ENCODE measurements around the gene KHNYN.

Gene KHNYN

DNA sequence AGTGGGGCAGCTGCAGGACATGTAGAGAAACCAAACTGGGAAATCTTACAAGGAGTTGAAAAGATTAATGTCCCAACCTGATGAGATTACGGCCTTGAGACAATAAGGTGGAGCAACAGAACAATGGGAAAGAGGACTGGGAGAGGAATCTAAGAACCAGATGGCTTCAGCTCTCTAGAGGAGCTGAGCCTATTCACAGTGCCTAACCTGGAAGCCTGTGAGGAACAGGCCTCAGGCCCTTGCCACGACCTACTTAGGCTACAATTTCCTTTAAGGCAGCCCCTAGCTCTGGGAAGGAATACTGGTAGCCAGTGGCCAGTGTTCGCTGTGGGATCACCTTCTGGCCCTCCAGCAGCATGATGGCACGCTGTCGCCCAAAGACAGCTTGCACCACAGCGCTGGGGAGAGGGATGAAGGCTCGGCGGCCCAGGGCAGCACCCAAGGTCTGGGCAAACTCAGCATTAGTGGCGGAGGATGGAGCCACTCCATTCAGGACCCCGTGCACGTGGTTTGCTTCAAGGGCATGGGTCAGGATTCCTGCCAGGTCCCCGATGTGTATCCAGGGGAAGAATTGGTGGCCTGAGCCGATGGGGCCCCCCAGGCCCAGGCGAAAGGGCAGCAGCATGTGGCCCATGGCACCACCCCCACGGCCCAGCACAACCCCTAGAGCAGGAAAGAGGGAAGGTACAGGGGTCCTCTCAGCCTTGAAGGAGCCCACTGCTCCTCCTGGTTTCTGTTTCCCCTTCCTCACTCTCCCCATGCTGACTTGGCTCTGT is 10.3 kb downstream of the KHNYN start:
- CTCF ChIA-PET, result interaction anchor here (4.2 to 4.9 kb wide), 2 partner anchors 8 to 107 kb away, joined by 43 to 69 read pairs; partner anchors contain the start of gene ADCY4
- no peak for DNase-seq (ENCODE audit: extremely low spot score)

GRCh38 chr14:24440606-24441399 is 11.0 kb downstream of the KHNYN start:
- ChIA-PET CTCF (interaction anchor here (1.0 to 4.9 kb wide), 5 partner anchors 9 to 132 kb away, joined by 3 to 69 read pairs (median 9); partner anchors contain the start of genes ADCY4, CIDEB and LTB4R), POLR2A (interaction anchor here (1.6 to 2.5 kb wide), 2 partner anchors 11 to 132 kb away, joined by 3 to 12 read pairs; partner anchors contain the start of genes CBLN3 and KHNYN)
- TF ChIP-seq, protein P1, sequence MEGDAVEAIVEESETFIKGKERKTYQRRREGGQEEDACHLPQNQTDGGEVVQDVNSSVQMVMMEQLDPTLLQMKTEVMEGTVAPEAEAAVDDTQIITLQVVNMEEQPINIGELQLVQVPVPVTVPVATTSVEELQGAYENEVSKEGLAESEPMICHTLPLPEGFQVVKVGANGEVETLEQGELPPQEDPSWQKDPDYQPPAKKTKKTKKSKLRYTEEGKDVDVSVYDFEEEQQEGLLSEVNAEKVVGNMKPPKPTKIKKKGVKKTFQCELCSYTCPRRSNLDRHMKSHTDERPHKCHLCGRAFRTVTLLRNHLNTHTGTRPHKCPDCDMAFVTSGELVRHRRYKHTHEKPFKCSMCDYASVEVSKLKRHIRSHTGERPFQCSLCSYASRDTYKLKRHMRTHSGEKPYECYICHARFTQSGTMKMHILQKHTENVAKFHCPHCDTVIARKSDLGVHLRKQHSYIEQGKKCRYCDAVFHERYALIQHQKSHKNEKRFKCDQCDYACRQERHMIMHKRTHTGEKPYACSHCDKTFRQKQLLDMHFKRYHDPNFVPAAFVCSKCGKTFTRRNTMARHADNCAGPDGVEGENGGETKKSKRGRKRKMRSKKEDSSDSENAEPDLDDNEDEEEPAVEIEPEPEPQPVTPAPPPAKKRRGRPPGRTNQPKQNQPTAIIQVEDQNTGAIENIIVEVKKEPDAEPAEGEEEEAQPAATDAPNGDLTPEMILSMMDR (IDR thresholded peaks at IDR 0.05; ENCODE audit: control extremely low read depth, extremely low read depth, low read depth, missing control alignments), result no peak
- no peak for DNase-seq (ENCODE audit: extremely low spot score)

More for the DNA sequence above, 10.3 kb downstream of the KHNYN start:
- POLR2A ChIA-PET, result interaction anchor here (2.5 kb wide), 1 partner anchor 10 kb away, joined by 12 read pairs; the partner anchor contains the start of genes CBLN3 and KHNYN
- TF ChIP-seq, protein P1 (IDR thresholded peaks at IDR 0.05; ENCODE audit: control extremely low read depth, extremely low read depth, low read depth, missing control alignments), result no peak

GRCh38 chr14:24441485-24441884 is 11.7 kb downstream of the KHNYN start:
- POLR2A ChIA-PET, result interaction anchor here (1.2 to 2.5 kb wide), 3 partner anchors 10 to 133 kb away, joined by 3 to 12 read pairs (median 8); partner anchors contain the start of genes CBLN3 and KHNYN

DNA sequence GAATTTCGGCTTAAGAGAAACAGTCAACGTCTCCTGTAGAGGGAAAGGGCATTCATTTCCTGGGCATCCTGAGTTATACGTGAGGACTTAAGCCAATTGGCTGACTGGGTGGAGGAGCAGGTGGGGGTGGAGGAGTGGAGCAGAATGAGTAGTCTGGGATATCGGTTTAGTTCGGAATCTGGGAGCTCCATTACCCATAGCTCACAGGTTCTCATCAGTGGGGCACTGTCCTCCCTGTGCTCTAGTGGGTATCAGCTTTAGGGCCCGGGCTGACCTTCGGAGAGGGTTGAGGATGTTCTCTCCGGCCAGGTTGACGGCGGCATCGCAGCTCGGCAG is 12.1 kb downstream of the KHNYN start:
- CTCF ChIA-PET, result interaction anchor here (0.9 to 4.9 kb wide), 5 partner anchors 10 to 133 kb away, joined by 3 to 69 read pairs (median 9); partner anchors contain the start of genes ADCY4 and CIDEB
- no peak for DNase-seq (ENCODE audit: extremely low spot score)
- POLR2A ChIA-PET, result interaction anchor here (1.2 to 2.5 kb wide), 3 partner anchors 10 to 133 kb away, joined by 3 to 12 read pairs (median 8); partner anchors contain the start of genes CBLN3 and KHNYN

More at GRCh38 chr14:24441485-24441884, 11.7 kb downstream of the KHNYN start:
- DNase-seq (ENCODE audit: extremely low spot score), result no peak
- CTCF ChIA-PET, result interaction anchor here (0.9 to 4.9 kb wide), 6 partner anchors 10 to 133 kb away, joined by 3 to 69 read pairs (median 6); partner anchors contain the start of genes ADCY4, CIDEB and LTB4R
- TF ChIP-seq, protein P1 (IDR thresholded peaks at IDR 0.05; ENCODE audit: control extremely low read depth, extremely low read depth, low read depth, missing control alignments), result no peak

DNA sequence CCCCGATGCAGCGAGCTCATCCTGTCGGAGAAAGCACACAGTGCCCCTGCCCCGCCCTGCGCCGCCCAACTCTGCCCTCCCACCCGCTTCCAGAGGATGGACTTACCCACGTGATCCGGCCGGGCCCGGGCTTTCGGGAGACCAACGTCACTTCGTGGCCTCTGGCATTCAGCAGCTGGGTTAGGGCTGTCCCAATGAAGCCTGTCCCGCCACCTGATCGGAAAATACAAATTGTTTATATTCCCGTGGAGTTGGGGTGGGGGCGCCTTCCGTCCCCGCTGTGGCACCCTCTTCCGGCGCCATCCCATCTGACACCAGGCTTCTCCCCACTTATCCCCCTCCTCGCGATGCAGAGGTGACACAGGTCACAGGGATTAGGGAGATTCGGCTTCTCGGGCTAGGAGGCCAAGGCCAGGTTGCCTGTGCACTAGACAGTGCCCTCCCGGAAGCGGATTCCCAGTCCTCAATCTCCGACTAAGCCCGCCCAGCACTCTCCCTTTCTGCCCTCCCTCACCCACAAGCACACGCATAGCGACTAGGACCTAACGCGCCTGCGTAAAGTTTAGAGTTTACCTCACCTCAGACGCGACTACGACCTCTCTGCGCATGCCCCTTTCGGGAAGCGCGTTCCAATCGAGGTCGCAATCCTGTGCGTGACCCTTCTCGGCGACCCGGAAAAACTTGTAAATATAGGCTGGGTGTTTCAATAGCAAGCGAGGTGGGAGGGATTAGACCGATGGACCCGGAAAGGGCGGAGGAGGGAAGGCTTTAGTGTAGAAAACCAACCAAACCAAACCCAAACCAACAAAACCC is 12.7 kb downstream of the KHNYN start, which contains the start of gene SDR39U1:
Gene SDR39U1, minus strand, starts transcription at position 537 of the 813 bp plus-strand sequence. Its CDS starts 7 bp downstream, at position 530.
- ChIA-PET POLR2A (interaction anchor here (0.6 to 2.5 kb wide), 4 partner anchors 11 to 134 kb away, joined by 3 to 12 read pairs (median 6); partner anchors contain the start of genes CBLN3 and KHNYN), CTCF (interaction anchor here (0.9 to 4.9 kb wide), 6 partner anchors 11 to 200 kb away, joined by 3 to 69 read pairs (median 6); partner anchors contain the start of genes ADCY4, CIDEB and TINF2)
- DNase-seq (ENCODE audit: extremely low spot score), result peak; percentile 95
- TF ChIP-seq, protein P1 (IDR thresholded peaks at IDR 0.05; ENCODE audit: control extremely low read depth, extremely low read depth, low read depth, missing control alignments), result no peak

More for the DNA sequence above, 12.1 kb downstream of the KHNYN start:
- TF ChIP-seq, protein P1 (IDR thresholded peaks at IDR 0.05; ENCODE audit: control extremely low read depth, extremely low read depth, low read depth, missing control alignments), result no peak
